LNCaP clone FGC (cell line): ENCODE measurements around the gene AMDHD2.
A peak's percentile ranks its signal among the peaks of the same experiment; 100 is the strongest.

Experiments used
- DNase-seq: peaks from one replicate; pipeline ENCODE4 v3.0.0-alpha.2; 2011; ENCODE audit warnings: low read depth
- H3K4me3 ChIP-seq: 2 replicates; pipeline ENCODE4 v1.5.1; 2011; ENCODE audit warnings: mild to moderate bottlenecking, low read depth, low read length, control low read depth
- TF ChIP-seq, protein P1 (sequence below): IDR thresholded peaks from 2 replicates; pipeline ENCODE4 v1.5.1; 2012; ENCODE audit warnings: mild to moderate bottlenecking; ENCODE audit not compliant: control insufficient read depth, insufficient read depth; ENCODE audit errors: extremely low read depth

Gene AMDHD2

DNA sequence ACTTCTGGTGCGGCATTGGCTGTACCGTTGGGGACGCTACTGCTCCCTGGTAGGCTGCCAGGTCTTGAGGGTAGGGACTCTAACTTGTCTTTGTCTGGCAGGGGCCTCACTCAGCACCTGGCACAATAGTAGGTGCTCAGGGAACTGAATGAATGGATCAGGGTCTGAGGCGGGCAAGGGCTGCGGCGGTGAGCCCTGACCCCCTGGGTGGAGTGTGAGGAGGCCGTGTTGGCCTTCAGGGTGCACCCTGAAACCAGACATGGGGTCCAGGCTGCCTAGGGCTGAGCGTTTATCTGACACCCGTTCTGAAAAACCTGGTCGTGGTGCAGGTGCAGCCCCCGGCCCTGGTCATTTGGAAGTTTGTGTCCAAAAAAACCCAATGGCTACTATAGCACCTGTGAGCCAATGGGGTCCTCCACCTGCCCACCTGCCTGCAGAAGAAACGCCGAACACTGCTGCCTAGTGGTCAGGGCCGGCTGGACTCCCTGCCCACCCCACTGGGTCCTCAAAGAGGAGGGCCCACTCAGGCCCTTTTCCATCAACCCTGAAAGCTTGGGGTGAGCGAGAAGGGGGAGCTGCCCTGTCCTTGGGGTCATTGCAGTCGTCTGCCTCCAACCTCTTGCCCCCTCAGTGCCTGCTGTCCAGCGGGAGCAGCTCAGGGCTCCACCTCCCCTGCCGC is 11.3 kb upstream of the AMDHD2 start:
- no peak for DNase-seq
- H3K4me3 ChIP-seq = no peak overlapping the region
- TF ChIP-seq, protein P1, sequence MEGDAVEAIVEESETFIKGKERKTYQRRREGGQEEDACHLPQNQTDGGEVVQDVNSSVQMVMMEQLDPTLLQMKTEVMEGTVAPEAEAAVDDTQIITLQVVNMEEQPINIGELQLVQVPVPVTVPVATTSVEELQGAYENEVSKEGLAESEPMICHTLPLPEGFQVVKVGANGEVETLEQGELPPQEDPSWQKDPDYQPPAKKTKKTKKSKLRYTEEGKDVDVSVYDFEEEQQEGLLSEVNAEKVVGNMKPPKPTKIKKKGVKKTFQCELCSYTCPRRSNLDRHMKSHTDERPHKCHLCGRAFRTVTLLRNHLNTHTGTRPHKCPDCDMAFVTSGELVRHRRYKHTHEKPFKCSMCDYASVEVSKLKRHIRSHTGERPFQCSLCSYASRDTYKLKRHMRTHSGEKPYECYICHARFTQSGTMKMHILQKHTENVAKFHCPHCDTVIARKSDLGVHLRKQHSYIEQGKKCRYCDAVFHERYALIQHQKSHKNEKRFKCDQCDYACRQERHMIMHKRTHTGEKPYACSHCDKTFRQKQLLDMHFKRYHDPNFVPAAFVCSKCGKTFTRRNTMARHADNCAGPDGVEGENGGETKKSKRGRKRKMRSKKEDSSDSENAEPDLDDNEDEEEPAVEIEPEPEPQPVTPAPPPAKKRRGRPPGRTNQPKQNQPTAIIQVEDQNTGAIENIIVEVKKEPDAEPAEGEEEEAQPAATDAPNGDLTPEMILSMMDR = no peak

DNA sequence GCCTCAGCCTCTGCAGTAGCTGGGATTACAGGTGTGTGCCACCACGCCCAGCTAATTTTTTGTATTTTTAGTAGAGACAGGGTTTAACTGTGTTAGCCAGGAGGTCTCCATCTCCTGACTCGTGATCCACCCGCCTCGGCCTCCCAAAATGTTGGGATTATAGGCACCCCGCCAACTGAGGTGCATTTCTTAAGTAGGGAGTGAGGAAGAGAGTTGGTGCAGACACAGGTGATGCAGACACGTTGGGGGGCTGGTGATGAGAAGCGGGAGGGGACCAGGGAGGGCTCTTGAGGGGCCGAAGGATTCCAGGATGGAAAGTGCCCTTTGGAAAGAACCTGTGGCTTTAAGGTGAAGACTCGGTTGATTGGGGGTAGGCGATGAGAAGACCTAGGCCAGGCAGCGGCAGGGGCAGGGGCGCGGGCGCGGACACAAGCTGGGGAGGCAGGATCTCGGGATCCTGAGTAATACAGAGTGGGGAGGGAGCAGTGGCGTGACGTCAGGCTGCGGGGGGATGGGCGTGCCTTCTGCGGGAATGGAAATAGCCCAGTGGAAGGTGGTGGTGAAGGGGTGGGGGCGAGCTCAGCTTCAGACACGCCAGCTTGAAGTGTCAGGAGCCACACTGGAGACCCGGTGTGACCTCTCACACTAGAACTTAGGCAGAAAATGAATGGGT is 8.9 kb upstream of the AMDHD2 start:
- H3K4me3 ChIP-seq = no peak overlapping the region
- TF ChIP-seq, protein P1 = no peak
- DNase-seq = no peak

DNA sequence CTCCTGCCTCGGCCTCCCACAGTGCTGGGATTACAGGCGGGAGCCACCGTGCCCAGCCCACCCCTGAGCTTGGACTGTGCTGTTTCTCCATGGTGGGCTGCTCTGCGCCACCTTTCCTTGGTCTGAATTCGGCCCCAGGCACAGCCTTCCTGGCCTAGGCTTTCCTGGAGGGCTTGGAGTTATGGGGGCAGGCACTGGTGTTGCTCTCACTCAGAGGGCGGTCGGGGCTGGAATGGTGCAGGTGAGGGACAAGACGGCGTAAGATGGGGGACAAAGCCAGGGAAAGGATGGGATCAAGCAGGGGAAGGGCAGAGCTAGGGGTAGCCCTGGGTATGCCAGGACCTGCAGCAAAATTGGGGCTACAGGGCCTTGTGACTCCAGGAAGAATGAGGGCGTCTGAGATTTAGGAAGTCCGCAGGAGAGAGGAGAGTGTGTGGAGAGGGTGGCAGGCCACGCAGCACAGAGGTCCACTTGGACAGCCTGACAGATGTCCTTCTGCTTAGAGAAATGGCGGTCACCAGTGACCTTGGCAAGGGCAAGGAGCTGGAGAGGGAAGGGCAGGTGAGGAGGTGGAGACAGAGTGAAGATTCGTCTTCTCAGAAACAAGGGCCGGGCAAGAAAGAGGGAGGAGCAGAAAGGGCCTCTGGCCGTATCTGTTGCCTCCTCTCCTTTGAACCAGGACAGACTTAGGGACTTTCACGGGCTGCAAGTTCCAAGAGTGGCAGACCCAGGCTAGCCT is 8.0 kb upstream of the AMDHD2 start:
- no peak overlapping the region for H3K4me3 ChIP-seq
- TF ChIP-seq, protein P1 = no peak
- no peak for DNase-seq

DNA sequence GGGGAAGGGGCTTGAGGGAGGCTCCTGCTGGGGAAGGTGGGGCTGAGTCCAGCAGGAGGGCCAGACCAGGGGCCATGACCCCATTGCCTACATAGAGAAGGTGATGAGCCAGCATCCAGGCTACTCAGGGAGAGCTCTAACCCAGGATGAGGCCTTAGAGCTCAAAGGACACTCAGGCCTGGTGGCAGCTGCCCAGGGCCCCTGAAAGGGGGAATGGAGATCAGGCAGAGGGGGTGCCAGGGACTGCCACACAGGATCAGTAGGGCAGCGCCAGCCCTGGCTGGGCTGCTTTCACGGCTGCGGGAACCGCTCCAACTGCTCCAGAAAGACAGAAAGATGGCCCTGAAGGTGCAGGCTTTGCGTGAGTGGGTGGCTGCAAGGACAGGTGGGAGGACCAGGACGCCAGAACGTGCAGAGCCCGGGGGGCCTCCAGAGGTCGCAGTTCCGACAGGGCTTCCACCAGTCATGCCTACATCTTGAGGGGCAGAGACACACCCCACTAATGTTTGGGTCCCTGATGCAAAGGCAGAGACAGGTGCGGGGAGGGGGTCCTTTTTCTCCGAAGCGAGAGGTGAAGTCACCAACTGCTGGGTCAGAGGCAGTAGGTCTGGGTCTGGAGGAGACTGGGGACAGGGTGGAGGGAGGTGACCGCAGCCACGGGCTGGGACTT is 7.3 kb upstream of the AMDHD2 start:
- no peak for DNase-seq
- TF ChIP-seq, protein P1 = no peak
- H3K4me3 ChIP-seq = peak overlapping the region; percentile 83

DNA sequence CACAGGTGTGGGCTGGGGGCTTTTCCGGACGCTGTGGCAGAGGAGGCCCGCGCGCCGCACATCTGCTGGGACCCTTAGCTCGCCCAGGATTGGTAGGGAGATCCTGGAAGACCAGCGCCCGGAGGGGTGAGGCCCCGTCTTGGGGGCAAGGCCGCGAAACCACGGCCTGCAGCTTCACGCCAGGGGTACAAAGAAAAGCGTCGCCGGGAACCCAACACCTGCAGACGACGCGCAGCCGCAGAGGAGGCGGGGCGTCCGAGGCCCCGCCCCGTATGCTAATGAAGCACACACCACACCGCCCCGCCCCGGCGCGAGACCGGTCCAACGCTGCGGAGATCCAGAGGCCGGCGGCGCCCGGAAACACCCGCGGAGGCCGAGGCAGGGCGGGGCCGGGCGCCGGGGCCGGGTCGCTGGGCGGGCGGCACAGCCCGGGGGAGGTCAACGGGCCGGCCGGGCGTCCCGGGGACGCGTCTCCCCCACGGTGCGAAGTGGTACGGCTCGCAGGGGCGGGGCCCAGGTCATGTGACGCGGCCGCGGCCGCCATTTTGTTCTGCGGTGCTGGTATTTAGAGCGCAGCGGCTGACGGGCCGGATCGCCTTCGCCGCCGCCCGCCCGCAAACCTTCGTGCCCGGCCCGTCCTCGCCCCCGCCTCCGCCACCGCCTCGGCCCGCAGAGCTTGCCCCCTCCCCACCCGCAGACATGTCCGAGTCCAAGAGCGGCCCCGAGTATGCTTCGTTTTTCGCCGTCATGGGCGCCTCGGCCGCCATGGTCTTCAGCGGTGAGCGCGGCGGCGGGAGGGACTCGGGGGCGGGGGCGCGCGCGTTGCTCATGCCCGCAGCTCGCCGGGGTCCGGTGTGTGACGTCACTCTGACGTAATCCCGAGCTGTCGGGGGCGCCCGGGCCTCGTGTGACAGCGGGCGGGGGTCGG is 6.5 kb upstream of the AMDHD2 start, which contains the start of gene ATP6V0C:
ATP6V0C (plus strand) TSS at position 548 of the 928 bp plus-strand sequence; CDS start at position 700, 152 bp downstream.
- TF ChIP-seq, protein P1 = no peak
- peak within 1 kb of the TSS; percentile 83 for H3K4me3 ChIP-seq
- DNase-seq = peak; percentile 67
